Measurements from ENCODE around the gene SPNS1.

GRCh38 chr16:28936784-28937155, 37.8 kb upstream of the SPNS1 start:
- TF ChIP-seq EP300 (IDR thresholded peaks at IDR 0.05; ENCODE audit: borderline replicate concordance in 1 of 2, low read depth in 2 of 2, low read length in 2 of 2) (no peak), CTCF (IDR thresholded peaks at IDR 0.05; ENCODE audit: control extremely low read depth in 1 of 3, insufficient read depth in 1 of 3, low read depth in 1 of 3, low read length in 3 of 3) (no peak), HDAC6 (IDR thresholded peaks at IDR 0.05; ENCODE audit: low read depth, low read length) (no peak), HDAC2 (IDR thresholded peaks at IDR 0.05; ENCODE audit: borderline replicate concordance in 1 of 2, low read depth in 2 of 2, low read length in 2 of 2) (no peak), USF2 (IDR thresholded peaks at IDR 0.05; ENCODE audit: low read length) (no peak), POLR2AphosphoS5 (IDR thresholded peaks at IDR 0.05; ENCODE audit: low read depth, low read length) (no peak), POLR2A (IDR thresholded peaks at IDR 0.05; ENCODE audit: control extremely low read depth in 1 of 2, low read depth in 2 of 2, low read length in 2 of 2) (no peak)

All from H1 (cell line).